ENCODE results near the gene PRKG2.
A peak's percentile ranks its signal among the peaks of the same experiment; 100 is the strongest.

The PRKG2 gene

DNA sequence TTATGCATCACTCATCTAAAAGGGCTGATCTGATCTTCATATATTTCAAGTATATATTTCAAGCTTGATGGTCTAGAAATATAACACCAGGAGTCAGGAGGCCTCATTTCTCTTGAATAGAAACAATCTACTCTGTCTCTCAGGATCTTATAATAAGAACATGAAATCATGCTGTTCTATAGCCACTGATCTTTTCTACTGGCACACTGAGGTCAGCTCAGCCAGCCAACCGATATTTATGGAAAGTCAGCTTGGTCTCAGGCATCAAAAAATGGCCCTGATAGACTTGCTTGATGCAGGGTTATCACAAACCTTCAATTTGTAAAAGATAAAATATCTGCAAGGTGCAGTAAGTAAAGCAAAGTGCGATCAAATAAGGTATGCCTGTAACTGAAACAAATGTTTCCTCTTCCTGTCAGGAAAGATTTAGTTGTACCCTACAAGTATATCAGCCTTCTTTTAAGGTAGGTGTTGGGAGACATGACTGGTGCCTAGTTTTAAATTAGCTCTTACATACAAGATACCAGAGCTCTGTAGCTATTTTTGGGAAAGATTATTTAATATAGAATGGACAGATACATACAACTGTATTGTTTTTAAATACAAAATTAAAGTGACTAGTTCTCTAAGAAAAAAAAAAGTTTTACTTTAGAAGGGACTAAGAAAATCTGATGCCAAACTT, 121.2 kb downstream of the PRKG2 start:
- DNase-seq = no peak

DNA sequence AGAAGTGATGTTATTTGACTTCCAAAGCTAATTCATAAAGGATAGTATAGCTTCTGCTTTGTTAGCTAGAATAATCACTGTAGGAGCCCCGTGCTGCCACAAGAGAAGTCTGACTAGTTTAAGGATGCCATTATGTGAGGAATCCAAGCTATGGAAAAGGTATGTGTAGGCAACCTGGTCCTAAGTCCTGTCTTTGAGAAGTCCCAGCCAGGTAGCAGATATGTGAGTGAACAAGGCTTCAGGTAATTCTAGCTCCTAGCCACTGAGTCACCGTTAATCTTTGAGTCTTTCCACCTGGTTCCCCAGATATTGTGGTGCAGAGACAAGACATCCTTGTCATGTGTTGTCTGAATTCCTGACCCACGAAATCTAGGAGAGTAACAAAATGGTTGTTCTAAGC, 129.0 kb downstream of the PRKG2 start:
- no peak for DNase-seq

DNA sequence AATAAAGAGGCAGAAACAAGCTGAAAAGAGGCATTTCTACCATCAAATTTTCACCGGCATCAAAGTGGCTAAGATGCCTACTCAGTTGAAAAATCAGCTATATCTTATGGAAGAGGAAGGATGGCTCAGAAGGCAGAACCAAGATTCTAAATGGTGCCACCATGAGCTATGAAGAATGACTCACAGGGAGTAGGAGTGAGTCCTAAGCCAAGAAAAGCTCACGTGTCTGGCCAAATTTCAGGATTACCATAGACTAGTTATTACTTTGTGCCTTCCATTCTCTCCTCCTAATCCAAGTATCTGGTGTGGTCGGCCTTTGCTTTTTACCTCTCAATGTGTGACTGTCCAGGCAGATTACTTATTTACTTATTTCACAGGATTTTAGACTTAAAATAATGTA, 129.7 kb downstream of the PRKG2 start:
- no peak for DNase-seq

DNA sequence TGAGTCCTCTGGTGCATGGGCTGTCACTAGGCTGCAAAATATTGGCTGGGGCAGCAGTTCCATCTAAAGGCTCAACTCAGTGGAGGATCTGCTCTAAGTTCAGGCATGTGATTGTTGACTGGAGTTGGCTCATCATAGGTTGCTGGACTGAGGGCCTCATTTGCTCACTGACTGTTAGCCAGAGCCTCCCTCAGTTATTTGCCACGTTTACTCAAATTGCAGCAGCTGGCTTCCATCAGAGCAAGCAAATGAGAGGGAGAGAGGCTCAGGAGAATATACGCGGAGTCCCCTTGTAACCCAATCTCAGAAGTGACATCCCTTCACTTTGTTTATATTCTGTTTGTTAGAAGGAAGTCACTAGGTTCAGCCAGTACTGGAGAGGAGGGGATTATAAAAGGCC, 130.4 kb downstream of the PRKG2 start:
- no peak for DNase-seq

DNA sequence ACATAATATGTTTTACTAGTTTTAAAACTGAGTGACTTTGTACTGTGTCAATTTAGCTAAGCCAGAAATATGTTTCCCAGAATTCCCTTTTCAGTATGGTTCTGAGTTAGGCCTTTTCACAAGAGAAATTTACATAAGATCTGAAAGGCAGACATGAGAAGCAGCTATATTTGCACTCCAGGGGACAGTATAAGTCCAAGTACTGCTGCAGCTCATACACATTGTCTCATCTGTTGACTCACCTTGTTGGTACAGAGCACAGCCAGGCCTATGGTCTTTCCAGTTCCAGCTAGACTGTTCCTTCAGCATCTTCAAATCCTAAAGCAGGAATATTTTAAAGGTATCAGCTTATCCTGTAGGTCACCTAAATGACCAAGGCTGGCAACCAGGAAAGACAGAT, 131.0 kb downstream of the PRKG2 start:
- DNase-seq = no peak

DNA sequence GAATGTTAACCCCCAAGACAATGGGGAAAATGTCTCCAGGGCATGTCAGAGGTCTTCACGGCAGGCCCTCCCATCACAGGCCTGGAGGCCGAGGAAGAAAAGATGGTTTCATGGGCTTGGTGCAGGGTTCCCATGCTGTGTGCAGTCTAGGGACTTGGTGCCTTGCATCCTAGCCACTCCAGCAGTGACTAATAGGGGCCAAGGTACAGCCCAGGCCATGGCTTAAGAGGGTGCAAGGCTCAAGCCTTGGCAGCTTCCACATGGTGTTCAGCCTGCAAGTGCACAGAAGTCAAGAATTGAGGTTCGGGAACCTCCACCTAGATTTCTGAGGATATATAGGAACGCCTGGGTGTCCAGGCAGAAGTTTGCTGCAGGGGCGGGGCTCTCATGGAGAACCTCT, 133.9 kb downstream of the PRKG2 start:
- DNase-seq = no peak

DNA sequence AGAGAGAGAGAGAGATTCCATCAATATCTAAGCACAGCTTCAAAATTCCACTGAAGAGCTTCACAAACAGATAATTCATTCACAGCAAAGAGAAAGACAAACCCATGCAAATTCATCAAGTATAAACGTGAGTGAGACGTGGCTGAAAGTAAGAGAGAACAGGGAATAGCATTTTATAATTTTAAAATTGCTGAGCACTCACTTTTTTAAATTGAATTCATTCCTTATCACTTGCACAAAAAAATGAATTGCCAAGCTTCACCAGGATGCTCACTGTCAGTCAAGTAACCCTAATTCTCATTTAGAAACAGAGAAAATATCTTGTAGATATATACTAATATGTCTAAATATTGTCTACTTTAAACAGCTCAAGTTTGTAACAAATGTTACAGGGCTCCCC, 144.0 kb downstream of the PRKG2 start:
- DNase-seq = no peak

DNA sequence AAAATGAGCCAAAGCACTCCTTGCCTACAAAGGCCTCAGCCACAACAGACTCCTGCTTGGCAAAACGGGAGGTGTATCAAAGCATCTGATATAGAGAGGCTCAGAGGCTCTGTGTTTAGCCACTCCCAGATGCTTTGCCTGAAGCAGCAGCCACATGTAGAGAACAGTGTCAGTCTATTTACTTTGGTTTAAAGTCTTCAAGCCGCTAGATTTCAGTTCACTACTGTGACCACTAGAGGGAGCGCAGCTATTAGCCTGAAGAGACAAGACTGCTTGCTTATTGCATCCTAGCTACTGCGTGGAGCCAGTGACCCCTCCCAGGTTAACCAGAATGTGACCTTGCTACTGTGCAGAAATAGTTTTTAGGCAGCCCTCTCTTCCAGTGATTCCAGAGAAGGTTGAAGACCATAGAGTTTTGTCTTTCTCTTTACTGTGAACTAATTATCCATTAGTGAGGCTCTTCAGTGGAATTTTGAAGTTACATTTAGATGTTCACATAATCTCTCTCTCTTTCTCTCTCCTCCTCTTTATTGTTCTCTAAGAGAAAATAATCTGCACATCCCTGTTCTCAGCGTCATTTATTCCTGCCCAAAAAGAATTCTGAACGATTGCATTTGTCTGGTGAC, 145.2 kb downstream of the PRKG2 start:
- DNase-seq = peak; percentile 72

DNA sequence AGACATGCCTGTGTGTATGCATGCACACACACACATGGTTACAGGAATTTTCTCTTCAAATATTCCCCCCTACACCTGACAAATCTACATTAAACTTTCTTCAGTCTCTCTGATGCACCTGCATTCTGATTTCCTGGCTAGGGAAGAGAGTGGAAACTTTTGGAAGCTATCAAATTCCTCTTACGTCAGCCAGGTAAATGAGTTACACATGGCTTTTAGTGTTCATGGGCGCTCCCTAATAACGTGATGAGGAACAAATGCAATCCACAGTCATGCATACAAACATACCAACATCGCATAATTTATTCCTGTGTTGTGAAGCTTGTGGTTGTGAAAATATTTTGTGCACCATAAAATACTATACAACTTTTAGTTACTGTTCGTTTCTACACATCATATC, 149.6 kb downstream of the PRKG2 start:
- no peak for DNase-seq

DNA sequence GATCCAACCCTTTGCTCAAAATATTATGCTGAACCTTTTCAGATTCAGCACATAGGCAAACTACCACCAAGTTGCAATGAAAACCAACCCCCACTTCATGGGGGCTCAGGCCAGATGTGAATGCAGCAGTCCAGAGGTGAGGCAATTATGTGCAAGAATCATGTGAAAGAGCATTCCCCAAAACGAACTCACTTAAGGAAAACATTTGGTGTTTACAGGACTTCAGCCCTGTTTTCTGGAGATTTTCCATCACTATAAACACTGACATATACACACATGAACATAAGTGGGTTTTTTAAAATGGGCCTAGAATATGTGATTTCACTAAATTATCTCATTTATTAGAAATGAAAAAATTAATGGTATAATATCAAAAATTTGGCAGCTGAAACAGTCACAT, 153.0 kb downstream of the PRKG2 start:
- DNase-seq = no peak

DNA sequence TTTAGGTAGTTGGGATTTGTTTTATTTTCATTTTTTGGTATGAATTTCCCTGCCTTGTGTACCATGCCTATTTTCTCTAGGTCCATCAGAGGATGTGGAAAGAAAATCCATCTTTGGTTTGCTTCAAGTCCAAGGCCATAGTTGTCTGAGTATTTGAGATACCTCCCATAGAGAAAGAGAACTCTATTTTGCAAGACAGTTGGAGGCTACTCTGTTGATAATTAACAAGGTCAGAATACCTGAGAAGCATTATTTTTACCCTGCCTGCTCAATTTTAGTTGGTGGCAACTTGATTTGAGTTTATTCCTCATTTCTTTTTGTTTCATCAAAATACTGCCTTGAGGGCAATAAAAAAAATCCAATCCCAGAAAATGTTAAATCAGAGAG, 153.7 kb downstream of the PRKG2 start:
- DNase-seq = no peak

DNA sequence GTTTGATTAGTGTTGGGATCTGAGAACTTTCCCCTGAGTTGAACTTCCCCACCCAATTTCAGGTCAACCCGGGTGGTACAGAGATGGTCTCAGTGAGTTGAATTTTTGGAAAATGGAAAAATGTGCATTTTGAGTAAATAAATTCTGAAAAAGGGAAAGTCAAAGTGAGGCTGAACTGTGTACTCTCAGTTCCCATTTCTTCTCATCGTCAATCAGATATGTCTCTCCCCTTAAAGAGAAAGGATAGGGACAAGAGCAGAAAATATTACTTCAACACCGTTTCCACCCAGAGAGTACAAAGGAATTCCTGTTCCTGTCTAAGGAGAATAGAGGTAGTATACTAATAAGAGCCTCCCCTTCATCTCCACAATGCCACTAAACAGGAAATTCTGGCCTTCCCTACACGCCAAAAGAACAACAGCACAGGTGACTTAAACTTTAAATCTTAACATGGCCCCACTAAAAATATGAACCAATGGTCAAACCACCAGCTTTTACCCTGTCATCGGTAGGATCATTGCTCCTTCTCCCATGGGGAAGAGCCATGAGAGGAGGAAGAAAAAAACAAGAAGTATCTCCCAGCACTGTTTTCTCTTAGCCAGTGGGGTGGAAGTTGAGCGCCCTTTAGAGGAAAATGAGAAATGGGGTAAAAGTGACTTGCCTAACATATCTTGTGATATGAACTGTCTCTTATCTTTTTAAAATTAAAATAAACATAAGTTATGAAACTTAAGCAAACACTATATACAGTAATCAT, 154.3 kb downstream of the PRKG2 start:
- no peak for DNase-seq

DNA sequence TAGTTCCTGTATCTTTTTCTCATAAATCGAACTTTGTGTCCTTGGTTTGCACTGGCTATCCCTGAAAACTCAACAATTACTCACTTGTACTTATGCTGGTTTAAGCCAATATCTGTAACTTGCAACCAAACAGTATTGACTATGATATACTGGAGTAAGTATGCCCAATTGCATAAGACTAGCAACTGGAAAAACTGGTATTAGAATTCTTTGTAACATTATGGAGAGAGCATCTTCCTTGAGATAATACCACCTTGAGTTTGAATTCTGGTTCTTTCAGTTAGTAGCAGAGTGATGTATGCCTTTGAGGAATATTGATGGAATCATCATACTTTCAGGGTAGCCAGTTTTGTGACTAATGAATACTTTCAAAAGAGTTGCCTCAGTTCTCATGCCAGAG, 156.4 kb downstream of the PRKG2 start:
- no peak for DNase-seq

DNA sequence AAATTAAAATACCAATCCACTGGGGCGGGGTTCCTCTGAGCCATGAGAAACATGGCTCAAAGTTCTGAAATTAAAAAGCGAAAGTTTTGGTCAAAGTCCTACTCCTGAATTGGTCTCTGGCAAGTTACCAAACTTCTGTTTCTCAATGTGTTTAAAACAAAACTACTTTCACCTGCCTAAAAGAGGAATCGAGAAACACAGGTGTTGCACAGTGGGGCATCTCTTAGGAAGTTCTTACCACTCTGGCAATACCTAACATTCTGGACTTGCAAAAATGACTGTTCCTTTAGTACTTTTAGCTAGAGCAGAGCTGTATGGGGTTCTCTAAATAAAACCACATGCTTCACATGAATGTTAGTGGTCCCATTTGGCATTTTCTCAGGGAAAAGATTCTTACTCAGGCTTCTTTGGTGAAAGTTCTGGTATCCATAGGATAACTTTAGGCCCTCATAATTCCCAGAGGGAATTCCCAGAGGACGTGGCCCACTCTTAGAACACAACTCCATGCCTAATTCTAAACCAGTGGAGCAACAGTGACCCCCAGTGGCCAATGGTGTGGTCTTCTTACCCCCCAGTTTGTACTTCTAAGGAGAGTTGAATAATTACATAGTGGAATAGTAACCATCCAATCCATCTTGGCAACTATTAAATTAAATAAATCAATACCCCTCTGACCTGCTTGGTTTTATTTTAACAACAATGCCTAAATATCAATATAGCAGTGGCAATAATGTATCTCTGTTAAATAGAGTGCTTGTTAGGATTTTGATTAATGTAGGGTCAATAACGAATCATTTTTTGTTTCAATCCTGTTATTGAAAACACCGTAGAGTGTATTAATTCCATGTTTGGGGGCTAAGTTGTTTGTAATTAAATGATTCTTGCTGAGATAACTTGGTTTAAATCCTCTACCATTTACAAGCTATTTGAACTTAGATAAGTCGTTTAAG, 162.6 kb downstream of the PRKG2 start:
- peak; percentile 27 for DNase-seq

DNA sequence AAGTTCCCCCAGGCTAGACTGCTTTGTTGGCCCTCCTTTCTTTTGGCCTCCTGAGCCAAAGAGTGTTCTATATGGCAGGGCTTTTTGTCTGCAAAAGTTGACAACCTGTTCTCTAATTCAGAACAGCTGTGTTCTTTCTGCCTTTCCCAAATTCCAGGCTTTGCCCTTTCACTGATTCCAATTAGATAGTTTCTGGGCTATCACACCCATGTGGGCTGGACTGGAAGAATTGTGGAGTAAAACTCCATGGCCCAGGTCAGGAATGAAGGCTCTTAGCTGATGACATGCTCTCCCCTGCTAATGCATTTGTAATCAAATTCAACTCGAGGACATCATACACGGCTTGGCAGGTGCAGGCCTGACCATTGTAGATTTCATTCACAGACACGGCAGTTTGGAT, 165.1 kb downstream of the PRKG2 start:
- DNase-seq = no peak

DNA sequence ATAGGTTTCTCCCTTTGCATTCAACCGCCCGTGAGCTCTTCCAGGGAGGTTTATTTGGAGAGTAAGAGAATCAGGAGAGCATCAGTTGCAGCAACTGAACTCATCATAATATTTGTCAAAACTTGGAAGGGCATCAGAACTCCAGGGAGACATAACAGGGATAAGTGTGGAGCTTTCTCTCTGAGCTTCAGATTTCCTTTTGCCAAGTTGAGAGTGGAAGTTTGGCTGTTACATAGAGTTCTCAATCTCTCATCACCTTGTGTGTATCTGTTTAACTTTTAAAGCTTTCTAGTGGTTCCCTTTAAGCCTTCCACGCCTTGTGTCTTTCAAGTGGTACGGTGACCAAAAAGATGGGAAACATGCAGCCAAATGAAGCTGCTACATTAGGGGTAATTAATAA, 165.7 kb downstream of the PRKG2 start:
- no peak for DNase-seq

DNA sequence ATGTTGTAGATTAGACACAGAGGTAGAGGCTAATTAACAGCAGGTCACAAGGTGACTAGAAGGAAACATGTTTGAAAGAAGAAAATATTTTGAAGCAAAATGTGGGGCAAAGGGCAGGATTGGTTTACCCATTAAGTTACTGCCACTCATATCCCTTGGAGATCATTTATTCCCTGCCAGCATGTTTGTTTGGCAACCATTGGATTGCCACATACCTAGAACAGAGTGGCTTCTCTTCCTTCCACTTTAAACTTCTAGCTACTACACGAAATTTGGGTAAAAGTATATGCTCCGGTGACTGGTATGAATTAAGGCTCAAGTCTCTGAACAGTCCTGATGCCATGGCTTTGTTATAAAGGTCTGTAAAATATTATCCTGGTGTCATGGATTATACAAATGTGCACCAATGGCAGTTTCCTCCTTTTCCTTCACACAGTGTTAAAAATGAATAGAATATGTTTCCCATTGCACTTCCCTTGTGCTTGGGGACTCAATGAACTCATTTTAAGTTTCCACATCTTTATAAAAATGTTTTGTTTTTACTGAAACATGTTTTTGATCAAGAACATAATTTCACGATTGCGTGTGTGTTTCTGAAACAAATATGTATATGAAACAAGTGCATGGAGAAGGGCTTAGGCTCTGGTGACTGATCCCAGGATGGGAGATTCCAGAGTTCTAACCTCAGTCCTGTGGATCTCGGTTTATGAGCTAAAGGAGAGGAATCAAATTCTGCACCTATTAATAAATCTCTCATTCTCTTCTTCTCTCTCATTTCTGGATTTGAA, 172.2 kb downstream of the PRKG2 start:
- no peak for DNase-seq

DNA sequence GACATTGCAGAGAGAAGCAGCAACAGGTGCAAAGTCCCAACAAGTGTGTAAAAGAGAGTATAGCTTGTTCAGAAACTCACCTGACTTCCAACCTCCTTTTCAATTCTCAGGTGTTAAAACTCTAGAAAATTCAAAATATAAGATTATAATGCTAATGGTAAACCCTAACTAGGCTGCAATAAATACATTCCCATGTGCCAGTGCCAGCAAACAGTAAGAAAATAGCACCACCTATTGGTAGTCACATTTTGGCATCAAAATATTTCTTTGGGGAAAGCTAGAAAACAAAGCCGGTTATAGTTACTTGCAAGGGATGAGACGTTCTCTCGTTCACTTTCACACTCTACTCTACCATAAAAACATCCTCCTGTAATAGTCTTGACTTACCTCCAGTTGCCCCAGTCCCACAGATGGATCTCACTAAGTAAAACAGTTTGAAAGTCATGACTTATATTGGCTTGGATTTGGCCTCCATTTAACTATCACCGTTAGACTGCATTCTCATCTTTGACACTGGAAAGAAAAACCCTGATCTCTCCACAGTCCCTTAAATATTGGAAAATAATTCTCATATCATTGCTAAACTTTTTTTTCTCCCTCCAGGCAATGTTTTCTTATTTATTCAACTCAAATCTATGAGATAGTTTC, 174.9 kb downstream of the PRKG2 start:
- DNase-seq = peak; percentile 35

DNA sequence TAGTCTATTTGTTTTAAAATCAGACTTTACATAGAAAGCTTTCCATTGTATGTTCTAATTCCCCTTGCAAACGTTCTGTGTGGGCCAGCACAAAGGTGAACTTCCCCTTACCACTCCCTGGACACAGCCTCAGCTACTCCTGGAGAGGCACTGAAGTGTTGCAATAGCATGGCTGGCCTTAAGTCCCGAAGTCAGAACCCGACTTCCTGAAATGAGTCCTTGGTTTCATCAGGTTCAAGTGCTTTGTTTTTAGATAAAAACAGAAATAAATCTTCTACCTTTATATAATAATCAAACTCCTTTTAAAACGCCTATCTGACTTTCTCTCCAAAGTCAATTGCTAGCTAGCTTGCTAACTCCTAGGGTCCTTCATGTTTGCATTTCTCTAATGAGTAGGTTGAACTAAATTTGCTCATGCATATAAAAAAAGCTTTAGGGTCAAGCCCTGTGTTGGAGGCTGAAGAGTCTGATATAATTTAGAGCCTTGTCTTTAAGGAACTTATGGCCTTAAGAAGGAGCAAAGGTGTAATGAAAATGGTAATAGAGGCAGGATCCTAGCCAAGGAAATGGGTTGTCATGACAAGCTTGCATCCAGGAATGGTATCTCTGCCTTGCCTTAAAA, 175.6 kb downstream of the PRKG2 start:
- DNase-seq = no peak

DNA sequence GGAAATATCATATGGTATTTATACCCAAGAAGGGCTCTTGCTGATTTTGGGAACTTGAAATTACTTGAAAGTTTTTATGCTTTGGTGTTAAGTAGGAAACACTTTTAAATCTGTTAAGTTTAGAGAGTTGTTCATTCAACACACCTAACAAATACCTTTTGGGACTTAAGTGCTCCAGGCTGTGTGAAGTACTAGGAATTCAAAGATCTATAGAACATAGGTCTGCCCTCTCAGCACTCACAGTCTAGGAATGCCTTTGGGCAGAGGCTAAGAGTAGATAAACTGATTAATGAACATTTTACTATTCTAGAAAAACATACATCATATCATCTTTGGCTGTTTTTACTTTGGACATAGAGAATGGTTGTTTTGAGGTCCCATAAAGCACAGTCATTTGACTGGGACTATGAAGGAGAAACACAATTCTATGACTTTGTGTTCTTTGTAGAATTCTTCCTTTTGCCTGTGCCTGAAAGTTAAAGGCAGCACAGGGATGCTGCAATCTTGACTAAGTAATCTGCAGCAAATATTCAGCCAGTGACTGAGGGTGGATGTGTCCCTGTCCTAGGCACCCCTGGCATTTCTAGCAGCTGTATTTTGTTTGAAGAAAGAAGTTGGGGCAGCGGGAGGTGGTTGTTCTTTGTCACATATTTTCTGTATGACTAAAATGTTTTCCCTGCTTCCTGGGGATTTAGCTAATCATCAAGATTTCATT, 176.2 kb downstream of the PRKG2 start:
- DNase-seq = no peak

Measured in activated CD4-positive, alpha-beta T cell treated with anti-CD3 and anti-CD28 coated beads, Interleukin-2, amount 50 U/mL, for 16 hours (primary cell).